C4-2B (cell line): Measurements from ENCODE around the gene SMIM14.

Experiments
- H3K27ac ChIP-seq: fragments of 450-650 bp; 2 replicates; pipeline ENCODE4 v1.5.1; 2017
- ZFX ChIP-seq: fragments of 450-650 bp; IDR thresholded peaks from 2 replicates; pipeline ENCODE4 v1.6.1; 2017
- TF ChIP-seq, protein P1 (sequence below): fragments of 450-650 bp; conservative IDR thresholded peaks from 2 replicates; pipeline ENCODE4 v1.5.1; 2017; ENCODE audit warnings: mild to moderate bottlenecking

The SMIM14 gene

DNA sequence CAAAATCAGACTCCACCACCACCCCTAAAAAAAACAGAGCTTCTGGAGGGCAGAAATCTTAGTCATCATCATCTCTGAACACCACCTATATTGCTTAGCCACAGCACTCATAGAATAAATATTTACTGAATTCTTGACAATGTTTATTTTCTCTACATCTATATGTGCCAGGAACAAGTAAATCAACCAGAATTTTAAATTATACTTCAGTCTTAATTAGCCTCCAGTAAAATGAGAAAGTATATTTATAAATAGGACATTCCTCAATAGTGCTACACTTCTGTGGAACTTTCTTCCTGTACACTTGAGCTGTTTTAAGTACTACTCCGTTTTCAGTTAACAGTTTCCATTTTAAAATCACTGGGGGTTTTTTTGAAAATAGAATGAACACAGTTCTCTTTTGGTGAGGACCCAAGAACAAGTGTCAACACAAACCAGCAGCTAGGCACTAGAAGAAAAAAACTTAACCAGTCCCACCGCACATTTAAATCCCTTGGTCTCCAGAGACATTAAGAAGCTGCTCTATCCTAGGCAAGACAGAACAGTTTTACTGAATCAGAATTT lies 25.5 kb downstream of the SMIM14 start:
- TF ChIP-seq, protein P1, sequence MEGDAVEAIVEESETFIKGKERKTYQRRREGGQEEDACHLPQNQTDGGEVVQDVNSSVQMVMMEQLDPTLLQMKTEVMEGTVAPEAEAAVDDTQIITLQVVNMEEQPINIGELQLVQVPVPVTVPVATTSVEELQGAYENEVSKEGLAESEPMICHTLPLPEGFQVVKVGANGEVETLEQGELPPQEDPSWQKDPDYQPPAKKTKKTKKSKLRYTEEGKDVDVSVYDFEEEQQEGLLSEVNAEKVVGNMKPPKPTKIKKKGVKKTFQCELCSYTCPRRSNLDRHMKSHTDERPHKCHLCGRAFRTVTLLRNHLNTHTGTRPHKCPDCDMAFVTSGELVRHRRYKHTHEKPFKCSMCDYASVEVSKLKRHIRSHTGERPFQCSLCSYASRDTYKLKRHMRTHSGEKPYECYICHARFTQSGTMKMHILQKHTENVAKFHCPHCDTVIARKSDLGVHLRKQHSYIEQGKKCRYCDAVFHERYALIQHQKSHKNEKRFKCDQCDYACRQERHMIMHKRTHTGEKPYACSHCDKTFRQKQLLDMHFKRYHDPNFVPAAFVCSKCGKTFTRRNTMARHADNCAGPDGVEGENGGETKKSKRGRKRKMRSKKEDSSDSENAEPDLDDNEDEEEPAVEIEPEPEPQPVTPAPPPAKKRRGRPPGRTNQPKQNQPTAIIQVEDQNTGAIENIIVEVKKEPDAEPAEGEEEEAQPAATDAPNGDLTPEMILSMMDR, result no peak
- H3K27ac ChIP-seq, result no peak overlapping the region

DNA sequence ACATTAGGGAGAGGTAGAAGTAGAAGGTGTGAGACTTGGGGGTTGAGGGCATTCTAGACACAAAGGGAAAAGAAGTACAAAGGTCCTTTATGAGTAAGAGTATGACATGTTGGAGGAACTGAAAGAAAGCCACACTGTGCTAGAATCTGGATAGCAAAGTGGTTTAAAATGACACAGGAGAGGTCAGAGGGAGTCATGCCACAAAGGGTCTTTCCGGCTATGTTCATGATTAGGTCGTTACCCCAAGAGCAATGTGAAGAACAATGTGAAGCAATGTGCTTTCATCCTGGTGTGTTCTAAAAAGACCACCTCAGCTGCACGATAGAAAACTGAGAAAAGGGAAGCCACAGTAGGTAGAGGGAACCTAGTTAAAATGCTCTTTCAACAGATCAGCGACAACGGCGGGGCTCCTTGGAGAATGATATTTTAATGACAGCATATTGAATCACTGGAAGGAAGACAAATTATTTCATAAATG lies 29.2 kb downstream of the SMIM14 start:
- TF ChIP-seq, protein P1, result no peak
- no peak for TF ChIP-seq ZFX

DNA sequence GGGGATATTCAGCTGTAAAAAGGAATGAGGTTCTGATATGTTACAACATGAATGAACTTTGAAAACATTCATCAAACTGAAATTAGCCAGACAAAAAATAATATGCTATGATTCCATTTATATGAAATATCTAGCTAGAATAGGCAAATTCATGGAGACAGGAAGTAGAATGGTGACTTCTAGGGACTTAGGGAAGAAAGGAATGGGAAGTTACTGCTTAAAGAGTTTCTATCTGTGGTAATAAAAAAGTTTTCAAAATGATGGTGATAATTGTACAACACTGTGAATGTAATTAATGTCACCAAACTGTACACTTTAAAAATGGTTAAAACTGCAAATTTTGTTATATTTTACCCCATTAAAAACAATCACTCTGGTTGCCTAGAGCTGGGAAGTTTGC lies 30.2 kb downstream of the SMIM14 start:
- H3K27ac ChIP-seq, result no peak overlapping the region
- TF ChIP-seq, protein P1, result no peak
- TF ChIP-seq ZFX, result no peak

More for the DNA sequence above, 29.2 kb downstream of the SMIM14 start:
- H3K27ac ChIP-seq, result no peak overlapping the region

DNA sequence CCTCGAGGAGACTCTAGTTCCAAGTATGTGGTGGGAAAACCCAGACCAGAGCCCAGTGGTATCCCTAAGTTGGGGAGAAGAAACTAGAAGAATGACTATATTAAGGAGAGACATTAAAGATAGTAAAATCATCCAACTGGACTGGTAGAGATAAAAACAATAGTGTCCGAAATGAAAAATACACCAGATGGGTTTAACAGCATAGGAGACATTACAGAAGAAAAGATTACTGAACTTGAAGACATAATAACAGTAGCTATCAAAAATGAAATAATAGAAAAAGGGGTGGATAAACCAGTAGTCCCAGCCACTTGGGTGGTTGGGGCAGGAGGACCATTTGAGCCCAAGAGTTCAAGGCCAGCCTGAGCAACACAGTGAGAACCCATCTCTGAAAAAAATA lies 31.9 kb downstream of the SMIM14 start:
- TF ChIP-seq, protein P1, result no peak
- H3K27ac ChIP-seq, result no peak overlapping the region

DNA sequence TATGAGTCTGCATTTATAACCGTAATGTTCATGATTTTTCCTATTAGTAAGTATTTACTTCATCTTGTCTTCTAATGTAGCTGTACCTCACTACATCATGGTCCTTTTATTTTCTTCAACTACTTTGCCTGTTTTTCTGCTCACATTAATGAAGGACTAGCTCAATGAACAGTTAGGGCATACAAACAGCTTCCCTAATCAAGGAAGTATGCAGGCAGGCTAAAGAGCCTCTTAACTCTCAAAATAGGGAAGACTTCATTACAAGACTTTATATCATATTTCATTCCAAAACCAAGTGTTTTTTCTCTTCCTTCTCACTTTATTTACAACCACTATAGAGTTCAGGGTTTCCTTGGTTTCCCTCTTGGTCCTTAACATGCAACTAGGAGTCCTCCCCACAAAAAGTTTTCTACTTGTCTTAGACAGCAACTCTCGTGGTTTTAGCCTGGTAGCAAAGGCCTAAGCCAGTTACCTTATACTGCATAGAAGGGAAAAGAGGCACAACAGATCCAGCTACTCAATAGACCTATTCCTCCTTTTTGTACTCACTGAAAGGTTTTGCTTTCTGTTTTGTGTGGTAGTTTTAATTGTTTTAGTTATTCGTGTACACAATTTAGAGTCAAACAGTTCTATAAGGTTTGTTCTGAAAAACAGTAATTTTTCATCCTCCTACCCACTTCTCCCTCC lies 40.8 kb downstream of the SMIM14 start:
- TF ChIP-seq, protein P1, result no peak
- H3K27ac ChIP-seq, result no peak overlapping the region

DNA sequence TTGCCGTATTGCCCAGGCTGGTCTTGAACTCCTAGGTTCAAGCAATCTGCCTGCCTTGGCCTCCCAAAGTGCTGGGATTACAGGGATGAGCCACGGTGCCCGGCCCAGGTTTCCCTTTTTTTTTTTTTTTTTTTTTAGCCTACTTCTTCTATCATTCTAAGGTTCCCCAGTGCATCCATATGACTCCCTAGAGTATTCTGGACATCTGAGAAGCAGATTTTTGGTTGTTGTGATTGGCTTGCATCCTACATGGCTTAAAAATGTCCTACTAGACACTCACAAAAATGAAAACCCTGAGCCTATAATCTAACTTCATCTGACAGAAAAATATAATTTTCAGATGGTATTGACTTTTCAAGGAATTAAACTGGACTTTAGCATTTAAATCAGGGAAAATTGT lies 41.7 kb downstream of the SMIM14 start:
- TF ChIP-seq, protein P1, result no peak
- TF ChIP-seq ZFX, result no peak

DNA sequence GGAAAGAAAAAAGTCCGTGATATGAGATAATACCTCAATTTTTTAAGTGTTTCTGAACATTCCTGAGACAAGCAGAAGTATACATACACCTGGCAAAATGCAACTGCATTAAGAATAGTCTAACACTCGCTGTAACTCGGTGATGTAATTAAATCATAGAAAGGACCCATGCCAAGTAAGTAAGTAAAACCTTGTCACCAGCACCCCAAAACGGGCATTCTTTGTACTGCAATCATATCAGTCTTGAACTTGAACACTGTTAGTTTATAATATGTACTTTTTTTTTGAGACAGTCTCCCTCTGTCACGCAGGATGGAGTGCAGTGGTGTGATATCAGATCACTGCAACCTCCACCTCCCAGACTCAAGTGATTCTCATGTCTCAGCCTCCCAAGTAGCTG lies 47.4 kb downstream of the SMIM14 start:
- no peak for TF ChIP-seq ZFX
- TF ChIP-seq, protein P1, result peak; percentile 16
- H3K27ac ChIP-seq, result no peak overlapping the region

More for the DNA sequence above, 41.7 kb downstream of the SMIM14 start:
- no peak overlapping the region for H3K27ac ChIP-seq
